D341Med (cell line): ENCODE data around the gene CASR.
"Not testable (repeated sequence)": the region's sequence is repeated elsewhere in the genome, so short reads cannot be mapped to it uniquely, and the experiment has no call there.

ENCODE experiments used
- DNase-seq: peaks from one replicate; pipeline ENCODE4 v3.0.0; 2012; ENCODE audit warnings: low spot score

CASR gene, protein sequence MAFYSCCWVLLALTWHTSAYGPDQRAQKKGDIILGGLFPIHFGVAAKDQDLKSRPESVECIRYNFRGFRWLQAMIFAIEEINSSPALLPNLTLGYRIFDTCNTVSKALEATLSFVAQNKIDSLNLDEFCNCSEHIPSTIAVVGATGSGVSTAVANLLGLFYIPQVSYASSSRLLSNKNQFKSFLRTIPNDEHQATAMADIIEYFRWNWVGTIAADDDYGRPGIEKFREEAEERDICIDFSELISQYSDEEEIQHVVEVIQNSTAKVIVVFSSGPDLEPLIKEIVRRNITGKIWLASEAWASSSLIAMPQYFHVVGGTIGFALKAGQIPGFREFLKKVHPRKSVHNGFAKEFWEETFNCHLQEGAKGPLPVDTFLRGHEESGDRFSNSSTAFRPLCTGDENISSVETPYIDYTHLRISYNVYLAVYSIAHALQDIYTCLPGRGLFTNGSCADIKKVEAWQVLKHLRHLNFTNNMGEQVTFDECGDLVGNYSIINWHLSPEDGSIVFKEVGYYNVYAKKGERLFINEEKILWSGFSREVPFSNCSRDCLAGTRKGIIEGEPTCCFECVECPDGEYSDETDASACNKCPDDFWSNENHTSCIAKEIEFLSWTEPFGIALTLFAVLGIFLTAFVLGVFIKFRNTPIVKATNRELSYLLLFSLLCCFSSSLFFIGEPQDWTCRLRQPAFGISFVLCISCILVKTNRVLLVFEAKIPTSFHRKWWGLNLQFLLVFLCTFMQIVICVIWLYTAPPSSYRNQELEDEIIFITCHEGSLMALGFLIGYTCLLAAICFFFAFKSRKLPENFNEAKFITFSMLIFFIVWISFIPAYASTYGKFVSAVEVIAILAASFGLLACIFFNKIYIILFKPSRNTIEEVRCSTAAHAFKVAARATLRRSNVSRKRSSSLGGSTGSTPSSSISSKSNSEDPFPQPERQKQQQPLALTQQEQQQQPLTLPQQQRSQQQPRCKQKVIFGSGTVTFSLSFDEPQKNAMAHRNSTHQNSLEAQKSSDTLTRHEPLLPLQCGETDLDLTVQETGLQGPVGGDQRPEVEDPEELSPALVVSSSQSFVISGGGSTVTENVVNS

DNA sequence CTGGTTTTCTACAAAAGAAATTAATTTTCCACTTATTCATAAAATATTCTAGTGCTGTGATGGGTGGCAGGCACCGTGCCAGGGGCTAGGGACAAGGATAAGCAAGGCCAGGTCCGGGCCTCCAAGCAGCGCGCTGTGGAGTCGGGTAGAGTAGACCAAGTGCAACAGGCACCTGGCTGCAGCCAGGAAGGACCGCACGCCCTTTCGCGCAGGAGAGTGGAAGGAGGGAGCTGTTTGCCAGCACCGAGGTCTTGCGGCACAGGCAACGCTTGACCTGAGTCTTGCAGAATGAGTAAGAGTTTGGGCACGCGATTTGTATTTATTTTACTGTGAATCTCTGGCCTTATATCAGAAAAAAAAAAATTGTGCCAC lies at the start of gene CASR:
Gene CASR, plus strand, starts transcription at position 148 of the 372 bp plus-strand sequence. CDS start 70,522 bp downstream, outside the sequence.
- DNase-seq: peak; percentile 40

DNA sequence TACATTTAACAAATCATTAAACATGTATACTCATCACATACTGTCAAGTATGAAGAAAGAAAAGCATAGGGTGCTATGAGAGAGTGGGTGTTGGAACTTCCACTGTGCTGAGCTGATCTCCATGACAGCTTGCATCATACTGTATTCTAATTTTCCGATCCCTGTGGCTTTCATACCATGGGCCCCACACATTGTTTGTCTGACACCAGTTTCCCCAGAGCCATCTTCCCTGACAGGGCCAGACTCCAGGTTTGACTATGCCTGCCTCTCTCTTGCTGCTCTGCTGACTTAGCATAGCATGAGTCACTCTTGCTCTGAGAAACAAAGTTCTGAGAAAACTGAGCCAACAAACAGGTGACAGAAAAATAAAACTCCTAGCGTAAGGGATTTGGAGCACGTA lies 37.0 kb upstream of the CASR start:
- no peak for DNase-seq

DNA sequence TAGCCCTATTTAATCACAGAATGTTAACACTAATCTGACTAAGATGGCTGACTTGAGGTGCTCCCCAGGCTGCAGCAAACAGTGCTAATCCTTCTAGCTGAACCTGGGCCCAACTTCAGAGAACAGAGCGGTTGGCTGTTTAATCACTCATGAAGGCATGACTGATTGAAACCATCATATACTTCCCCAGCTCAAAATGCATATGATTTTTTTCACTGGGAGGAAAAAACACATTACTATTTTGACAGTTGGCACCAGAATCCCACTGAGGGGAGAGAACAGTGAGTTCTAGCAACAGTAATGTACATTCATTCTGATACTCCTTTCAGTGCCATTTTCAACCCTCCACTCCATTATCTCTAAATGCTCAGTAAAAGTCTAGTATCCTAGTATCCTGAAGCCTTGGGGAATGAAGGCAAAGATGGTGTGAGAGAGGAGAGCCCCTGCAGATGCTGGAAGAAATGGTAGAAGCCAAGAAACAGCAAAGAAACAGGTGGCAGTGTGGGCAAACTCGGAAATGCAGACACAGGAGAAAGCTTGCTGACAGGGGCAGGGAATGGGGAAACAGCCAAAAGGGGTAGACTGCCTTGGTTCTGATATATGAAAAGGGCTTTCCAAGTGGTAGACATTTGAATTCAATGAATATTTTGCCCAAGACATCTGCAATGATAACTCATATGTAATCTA lies 34.4 kb upstream of the CASR start:
- DNase-seq: no peak

DNA sequence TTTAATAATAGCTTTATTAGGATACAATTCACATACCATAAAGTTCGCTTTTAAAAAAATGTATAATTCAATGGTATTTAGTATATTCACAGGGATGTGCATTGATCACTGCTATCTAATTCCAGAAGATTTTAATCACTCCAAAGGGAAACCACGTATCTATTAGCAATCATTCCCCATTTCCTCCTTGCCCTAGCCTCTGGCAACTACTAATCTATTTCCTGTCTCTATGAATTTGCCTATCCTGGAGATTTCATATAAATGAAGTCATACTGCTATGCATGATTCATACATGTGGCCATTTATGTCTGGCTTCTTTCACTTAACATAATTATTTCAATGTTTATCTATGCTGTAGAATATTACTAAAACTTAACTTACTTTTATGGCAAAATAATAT lies 32.0 kb upstream of the CASR start:
- no peak for DNase-seq

DNA sequence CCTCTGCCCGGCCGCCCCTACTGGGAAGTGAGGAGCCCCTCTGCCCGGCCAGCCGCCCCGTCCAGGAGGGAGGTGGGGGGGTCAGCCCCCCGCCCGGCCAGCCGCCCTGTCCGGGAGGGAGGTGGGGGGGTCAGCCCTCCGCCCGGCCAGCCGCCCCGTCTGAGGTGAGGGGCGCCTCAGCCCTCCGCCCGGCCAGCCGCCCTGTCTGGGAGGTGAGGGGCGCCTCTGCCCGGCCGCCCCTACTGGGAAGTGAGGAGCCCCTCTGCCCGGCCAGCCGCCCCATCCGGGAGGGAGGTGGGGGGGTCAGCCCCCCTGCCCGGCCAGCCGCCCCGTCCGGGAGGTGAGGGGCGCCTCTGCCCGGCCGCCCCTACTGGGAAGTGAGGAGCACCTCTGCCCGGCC lies 18.5 kb upstream of the CASR start:
- not testable (repeated sequence) for DNase-seq

DNA sequence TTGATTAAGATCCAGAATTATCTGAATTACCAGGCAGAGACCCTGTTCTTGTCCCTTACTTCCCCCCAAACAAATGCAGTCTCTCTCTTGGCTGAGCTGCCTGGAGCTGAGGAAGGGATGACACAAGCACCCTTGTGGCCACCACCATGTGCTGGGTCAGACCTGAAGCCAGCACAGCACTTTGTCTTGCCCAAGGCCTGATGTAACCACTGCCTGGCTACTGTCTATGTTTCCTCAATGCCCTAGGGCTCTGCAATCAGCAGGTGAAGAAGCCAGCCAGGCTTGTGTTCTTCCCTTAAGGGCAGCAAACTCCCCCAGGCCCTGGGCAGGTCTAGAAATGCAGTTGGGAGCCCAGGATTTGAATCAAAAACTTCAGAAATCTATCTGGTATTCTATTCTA lies 15.8 kb upstream of the CASR start:
- no peak for DNase-seq

DNA sequence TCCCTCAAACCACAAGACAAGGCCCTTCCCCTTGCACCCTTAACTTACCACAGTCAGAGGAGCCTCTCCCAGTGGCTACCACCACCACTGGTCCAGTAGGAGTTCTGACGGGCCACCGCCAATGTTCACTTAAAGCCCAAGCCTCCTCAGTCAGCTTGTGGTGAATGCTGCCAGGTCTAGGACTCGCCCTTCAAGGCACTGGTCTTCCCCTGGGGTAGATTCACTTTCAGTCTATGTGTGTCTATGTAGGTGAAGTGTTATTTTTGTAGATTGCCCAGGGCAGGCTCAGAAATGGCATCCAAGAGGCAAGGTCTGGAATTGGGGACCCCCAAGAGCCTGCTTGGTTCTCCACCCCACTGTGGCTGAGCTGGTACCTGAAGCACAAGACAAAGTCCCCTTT lies 15.4 kb upstream of the CASR start:
- no peak for DNase-seq

DNA sequence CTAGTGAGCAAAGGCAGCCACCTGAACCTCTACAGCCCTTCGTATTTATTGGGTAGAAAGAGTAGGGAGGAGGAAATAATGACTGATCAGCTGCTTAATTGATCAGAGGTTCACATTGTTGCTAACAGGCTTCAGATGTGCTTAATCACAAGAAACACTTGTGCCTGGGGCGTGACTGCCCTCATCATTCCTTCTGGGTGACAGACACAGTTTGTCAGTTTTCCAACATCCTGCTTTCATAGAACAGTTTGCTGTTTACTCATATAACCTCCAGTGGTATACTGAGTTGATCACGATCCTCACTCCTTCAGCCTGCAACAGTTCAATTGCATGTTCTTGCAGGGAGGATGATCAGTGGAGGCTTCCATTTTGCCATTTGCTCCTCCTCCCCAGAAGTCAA lies 13.6 kb upstream of the CASR start:
- DNase-seq: no peak

DNA sequence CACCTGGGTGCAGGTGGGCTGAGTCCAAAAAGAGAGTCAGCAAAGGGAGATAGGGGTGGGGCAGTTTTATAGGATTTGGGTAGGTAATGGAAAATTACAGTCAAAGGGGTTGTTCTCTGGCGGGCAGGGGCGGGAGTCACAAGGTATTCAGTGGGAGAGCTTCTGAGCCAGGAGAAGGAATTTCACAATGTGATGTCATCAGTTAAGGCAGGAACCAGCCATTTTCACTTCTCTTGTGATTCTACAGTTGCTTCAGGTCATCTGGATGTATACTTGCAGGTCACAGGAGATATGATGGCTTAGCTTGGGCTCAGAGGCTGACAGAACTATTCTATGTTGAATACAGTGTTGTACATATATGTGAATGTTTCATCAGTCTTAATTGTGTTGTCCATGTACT lies 12.1 kb upstream of the CASR start:
- DNase-seq: not testable (repeated sequence)

DNA sequence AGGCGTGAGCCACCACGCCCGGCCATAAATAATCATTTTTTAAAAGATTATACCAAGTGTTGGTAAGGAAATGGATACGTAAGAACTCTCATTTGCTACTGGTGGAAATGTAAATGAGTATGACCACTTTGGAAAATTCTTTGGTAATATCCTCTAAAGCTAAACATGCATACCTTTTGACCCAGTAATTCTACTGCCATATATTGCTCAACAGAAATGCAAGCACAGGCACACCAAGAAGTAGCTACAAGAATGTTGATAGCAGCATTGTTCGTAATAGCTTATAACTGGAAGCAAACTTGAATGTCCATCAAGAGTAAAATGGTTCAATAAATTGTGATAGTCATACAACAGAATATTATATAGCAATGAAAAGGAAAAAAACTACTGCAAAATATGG lies 4.8 kb upstream of the CASR start:
- DNase-seq: no peak

DNA sequence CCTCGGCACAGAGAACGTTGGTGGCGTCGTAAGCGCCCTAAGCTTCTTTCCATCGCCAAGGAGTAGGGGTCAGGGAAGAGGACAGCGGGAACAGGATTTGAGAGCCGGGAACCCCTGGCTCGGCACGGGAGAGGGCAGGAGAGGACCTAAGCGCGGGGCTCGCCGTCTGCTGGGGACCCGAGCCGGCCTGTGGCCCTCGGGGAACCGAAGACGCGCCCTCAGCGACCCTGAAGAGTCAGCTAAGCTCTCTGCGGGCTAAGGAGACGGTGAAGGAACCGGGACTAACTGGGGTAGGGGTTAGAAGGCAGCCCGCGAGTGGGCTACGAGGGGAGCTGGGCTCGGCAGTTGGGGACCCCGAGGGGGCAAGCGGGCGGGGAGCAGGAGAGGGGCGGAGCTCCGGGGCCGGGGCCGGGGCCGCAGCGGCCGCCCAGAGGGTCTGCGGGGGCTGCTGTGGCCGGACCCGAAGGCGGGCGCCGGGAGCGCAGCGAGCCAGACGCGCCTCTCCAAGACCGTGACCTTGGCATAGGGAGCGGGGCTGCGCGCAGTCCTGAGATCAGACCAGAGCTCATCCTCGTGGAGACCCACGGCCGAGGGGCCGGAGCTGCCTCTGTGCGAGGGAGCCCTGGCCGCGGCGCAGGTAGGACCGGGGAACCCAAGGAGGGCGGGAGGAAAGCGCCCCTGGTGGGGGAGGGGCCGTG lies 574 bp downstream of the CASR start:
- peak; percentile 42 for DNase-seq

DNA sequence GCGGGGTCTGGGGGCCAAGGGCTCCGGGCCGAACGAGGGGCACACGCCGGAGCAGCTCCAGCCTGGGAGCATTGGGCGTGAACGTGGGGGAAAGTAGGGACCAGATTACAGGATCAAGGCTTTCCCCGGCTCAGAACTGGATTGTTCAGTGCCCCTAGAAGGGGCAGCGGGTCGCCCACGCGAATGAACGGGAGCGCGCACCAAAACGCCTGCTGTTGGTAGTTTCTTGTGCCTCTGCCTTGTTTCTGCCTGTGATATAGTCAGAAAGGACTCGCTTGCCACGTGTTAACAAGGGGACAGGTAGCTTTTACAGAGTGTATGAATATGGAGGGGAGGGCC lies 1.1 kb downstream of the CASR start:
- no peak for DNase-seq

DNA sequence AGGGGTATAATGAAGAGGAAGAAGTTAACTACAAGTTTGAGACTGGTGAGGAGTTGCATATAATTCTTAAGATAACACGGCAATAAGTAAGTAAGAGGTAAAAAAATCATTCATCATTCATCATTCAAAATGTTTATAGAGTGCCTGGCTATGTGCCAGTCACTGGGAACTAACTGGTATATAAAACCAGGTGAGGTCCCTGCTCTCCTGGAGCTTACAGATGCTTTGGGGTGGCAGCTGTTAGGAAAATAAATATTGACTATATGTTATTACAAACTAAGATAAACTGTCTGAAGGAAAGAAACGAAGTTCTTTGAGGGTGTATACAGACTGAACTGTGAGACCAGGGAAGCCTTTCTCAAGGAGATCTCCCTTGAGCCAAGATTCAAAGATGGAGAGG lies 2.9 kb downstream of the CASR start:
- DNase-seq: no peak

DNA sequence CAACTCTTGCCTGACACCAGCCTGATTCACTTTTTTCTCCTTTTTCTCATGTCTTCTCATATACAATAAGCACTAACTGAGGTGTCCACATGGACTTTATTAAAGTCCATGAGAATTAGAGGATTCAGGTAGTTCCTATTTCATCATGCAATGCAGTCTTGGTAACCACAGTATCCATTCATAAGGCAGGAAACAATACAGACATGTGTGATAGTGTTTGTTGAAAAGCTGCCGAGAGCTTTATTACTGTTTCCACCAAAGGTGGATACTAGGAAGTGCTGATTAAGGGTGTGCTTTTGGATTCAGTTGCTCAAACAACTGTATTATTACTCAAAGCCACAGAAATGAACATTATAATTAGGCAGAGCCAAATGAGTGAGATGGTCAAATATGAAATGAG lies 5.3 kb downstream of the CASR start:
- no peak for DNase-seq

DNA sequence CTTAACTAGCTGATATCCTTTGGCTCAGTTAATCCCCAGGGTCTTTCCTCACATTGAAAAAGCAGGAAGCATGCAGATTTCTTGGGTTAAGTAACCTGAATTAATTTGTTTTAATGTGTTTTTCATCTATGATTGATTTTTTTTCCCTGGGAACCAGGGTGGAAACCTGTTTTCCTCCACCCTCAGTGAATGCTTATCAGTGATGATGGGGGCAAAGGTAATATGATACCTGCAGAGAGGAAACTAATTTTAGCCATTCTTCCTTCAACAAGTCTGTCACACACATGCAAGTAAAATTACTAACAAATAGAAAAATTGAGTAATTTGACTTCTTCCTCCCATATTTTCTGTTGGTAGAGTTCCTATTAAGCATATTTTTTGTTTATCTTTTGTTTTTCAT lies 5.9 kb downstream of the CASR start:
- no peak for DNase-seq

DNA sequence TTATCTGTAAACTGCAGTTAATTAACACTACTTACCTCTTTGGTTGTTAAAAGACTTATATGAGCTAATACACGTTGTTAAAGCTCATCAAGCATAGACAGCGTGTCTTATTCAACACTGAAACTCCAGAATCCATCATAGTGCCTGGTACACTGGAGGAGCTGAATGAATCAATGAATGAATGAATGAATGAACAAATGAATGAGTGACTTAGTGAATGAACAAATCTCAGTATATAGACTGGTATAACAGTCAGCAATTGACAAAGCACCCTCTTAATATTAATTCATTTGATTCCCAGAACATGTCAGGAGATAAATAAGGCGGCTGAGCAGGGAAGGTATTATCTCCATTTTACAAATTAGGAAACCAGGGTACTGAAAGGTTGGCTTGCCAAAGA lies 7.1 kb downstream of the CASR start:
- no peak for DNase-seq

DNA sequence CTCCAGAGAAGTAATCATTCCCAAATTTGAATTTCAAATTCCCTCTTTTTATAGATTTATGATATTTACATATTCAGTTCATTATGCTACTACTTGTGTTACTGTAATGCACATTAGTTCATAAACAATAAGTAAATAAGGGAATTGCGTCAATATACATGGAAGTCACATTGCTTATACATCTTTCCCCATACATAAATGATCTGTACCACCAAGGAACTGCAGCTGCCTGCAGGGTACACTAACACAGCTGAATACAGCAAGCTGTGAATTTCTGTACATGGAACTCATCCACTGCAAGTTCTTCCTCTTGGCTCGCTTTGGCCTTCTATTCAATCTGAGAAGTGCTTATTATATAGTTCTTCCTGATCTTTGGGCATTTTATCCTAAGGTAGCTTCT lies 15.5 kb downstream of the CASR start:
- no peak for DNase-seq

DNA sequence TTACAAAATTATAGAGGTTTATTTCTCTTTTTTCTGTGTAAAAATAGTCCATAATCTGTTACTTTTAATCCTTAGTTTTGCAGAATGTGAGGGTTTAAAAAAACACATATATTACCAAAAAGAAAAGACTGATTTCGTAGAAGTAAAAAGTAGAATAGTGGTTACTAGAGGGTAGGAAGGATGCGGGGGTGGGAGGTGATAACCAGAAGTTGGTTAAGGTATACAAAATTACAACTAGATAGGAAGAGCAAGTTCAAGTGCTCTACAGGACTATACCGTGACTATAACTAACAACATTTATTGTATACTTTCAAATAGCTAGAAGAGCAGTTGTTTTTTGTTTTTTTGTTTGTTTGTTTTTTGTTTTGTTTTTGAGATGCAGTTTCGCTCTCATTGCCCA lies 16.1 kb downstream of the CASR start:
- no peak for DNase-seq

DNA sequence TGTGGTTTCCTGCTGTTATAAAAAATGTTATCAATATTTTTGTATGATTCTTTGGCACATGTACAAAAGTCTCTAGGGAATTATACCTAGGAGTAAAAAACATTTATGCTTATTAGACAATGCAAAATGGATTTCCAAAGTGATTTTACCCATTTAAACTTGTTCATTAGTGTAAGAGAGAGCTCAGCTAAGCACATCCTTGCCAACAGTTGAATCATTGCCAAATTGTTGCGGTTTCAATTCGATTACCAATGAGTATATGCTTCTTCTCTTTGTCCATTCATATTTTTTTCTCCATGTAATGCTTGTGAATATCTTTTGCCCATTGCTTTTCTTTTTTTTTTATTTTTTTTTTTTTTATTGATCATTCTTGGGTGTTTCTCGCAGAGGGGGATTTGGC lies 17.2 kb downstream of the CASR start:
- DNase-seq: no peak

DNA sequence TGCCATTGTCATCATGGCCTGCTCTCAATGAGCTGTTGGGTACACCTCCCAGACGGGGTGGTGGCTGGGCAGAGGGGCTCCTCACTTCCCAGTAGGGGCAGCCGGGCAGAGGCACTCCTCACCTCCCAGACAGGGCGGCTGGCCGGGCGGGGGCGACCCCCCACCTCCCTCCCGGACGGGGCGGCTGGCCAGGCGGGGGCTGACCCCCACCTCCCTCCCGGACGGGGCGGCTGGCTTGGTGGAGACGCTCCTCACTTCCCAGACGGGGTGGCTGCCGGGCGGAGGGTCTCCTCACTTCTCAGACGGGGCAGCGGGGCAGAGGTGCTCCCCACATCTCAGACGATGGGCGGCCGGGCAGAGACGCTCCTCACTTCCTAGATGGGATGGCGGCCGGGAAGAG lies 18.0 kb downstream of the CASR start:
- not testable (repeated sequence) for DNase-seq

DNA sequence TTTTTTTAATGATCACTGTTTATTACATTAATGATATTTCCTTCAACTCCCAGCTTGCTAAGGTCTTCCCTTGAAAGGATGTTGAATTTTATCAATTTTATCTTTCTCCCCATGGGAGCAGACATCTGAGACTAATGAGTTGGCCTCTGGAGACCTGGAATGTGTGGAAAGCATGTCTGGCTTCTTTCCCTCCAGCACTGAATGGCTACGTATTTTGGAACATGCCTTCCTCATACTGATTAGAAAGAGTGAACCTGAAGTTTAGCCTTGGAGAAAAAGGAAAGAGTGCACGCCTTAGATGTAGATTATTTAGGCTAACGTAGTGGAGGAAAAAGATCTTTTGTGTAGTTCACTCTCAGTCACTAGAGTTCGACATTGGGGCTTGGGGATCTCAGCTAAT lies 25.1 kb downstream of the CASR start:
- DNase-seq: no peak

DNA sequence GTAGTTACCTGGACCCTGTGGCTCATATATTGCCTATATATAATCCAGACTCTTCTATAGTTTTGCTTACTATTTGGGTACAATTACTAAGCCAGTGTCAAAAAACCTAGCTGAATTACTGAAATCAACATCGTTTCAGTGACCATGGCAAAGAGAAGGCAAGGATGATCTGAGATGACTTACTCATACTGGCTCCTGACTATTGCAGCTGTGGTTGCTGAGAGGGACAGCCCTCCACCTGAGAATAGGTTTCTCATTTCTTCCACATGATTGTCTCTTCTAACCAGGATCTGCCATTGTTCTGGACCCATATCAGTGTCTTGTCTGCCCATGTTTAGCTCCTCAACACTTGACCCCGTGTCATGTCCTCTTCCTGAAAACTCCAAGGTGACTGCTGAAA lies 30.2 kb downstream of the CASR start:
- DNase-seq: no peak
